Muscle layer of duodenum (tissue), 2 donors: ENCODE data around the gene MYO3B.

Experiments used
- H3K27ac ChIP-seq: one replicate; pipeline ENCODE4 v1.7.0; 2013; ENCODE audit warnings: mild to moderate bottlenecking, low read length
- H3K27me3 ChIP-seq: one replicate; pipeline ENCODE4 v1.7.0; 2013; ENCODE audit warnings: low read depth, mild to moderate bottlenecking, control low read depth, low read length
- H3K36me3 ChIP-seq, 2 donors: one replicate each; pipeline ENCODE4 v1.7.0; 2013; ENCODE audit warnings: low read length in 2 of 2, control low read depth in 1 of 2, mild to moderate bottlenecking in 1 of 2; ENCODE audit not compliant: insufficient read depth in 2 of 2, control insufficient read depth in 1 of 2
- H3K4me1 ChIP-seq, 2 donors: one replicate each; pipeline ENCODE4 v1.7.0; 2013; ENCODE audit warnings: low read length in 2 of 2, mild to moderate bottlenecking in 2 of 2, control low read depth in 1 of 2, moderate library complexity in 1 of 2; ENCODE audit not compliant: insufficient read depth in 2 of 2, control insufficient read depth in 1 of 2
- H3K4me3 ChIP-seq, 2 donors: one replicate each; pipeline ENCODE4 v1.7.0; 2013; ENCODE audit warnings: low read length in 2 of 2, low read depth in 1 of 2, mild to moderate bottlenecking in 1 of 2
- H3K9me3 ChIP-seq, 2 donors: one replicate each; pipeline ENCODE4 v1.7.0; 2013; ENCODE audit warnings: low read length in 2 of 2, control low read depth in 1 of 2, mild to moderate bottlenecking in 1 of 2; ENCODE audit not compliant: control insufficient read depth in 1 of 2
- donor health status: healthy.

The MYO3B gene

DNA sequence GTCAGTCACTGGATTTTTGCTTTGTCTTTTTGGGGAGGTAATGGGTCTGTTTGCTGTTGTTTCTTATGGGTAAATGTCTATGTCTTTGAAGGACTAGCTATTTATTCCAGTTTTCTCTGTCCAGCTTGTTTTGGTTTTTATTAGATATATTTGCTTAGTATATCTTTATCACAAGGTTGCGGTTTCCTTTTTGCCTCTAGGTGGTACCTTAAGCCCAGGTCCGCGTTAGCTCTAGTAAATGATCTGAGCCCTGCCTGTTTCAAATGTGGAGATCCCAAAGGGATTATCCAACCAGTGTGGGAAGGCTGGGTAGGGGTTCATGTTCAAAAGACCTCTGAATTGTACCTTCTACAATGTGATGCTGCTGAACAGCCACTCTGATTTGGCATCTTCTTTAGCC lies 114.5 kb downstream of the MYO3B start:
- no peaks in the 10 kb centered on the region for H3K36me3 ChIP-seq
- no peak overlapping the region for H3K27ac ChIP-seq
- H3K9me3 ChIP-seq = peaks cover 0 to 7% of the 10 kb centered on the region in 2 donors
- H3K4me1 ChIP-seq = no peaks in the 10 kb centered on the region
- no peaks in the 10 kb centered on the region for H3K27me3 ChIP-seq
- no peak overlapping the region for H3K4me3 ChIP-seq

- H3K4me1 ChIP-seq = no peaks in the 10 kb centered on the region
- peaks cover 0 to 7% of the 10 kb centered on the region in 2 donors for H3K9me3 ChIP-seq
- no peak overlapping the region for H3K27ac ChIP-seq
- no peak overlapping the region for H3K4me3 ChIP-seq
- no peaks in the 10 kb centered on the region for H3K36me3 ChIP-seq
- H3K27me3 ChIP-seq = no peaks in the 10 kb centered on the region
Observed at GRCh38 chr2:170297496-170297895, 119.5 kb downstream of the MYO3B start.

DNA sequence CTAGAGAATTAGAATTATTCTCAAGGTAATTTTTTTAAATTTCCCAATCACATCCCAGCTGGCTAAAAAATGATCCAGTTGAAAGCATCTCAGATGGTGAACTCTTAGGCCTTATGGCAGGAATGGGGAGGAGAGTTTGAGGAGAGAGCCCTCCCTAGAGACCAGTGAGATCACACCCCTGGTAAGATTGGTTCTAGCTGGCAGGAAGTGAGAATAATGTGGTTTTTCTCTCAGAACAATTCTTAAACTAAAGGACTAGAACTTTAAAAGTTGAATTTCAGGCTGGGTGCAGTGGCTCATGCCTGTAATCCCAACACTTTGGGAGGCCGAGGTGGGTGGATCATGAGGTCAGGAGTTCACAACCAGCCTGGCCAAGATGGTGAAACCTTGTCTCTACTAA lies 120.2 kb downstream of the MYO3B start:
- no peak overlapping the region for H3K4me3 ChIP-seq
- H3K36me3 ChIP-seq = no peaks in the 10 kb centered on the region
- peaks cover 0 to 4% of the 10 kb centered on the region in 2 donors for H3K9me3 ChIP-seq
- no peaks in the 10 kb centered on the region for H3K27me3 ChIP-seq
- H3K27ac ChIP-seq = no peak overlapping the region
- H3K4me1 ChIP-seq = no peaks in the 10 kb centered on the region

- H3K4me1 ChIP-seq = no peaks in the 10 kb centered on the region
- no peaks in the 10 kb centered on the region for H3K36me3 ChIP-seq
- peaks cover 0 to 4% of the 10 kb centered on the region in 2 donors for H3K9me3 ChIP-seq
- H3K27me3 ChIP-seq = no peaks in the 10 kb centered on the region
- H3K27ac ChIP-seq = no peak overlapping the region
- no peak overlapping the region for H3K4me3 ChIP-seq
Observed at GRCh38 chr2:170298861-170299429, 121.0 kb downstream of the MYO3B start.

GRCh38 chr2:170300993-170301392 lies 123.0 kb downstream of the MYO3B start:
- Histone ChIP-seq H3K4me1 (no peaks in the 10 kb centered on the region), H3K9me3 (peaks cover 0 to 3% of the 10 kb centered on the region in 2 donors), H3K27me3 (no peaks in the 10 kb centered on the region), H3K36me3 (no peaks in the 10 kb centered on the region), H3K4me3 (no peak overlapping the region), H3K27ac (no peak overlapping the region)

DNA sequence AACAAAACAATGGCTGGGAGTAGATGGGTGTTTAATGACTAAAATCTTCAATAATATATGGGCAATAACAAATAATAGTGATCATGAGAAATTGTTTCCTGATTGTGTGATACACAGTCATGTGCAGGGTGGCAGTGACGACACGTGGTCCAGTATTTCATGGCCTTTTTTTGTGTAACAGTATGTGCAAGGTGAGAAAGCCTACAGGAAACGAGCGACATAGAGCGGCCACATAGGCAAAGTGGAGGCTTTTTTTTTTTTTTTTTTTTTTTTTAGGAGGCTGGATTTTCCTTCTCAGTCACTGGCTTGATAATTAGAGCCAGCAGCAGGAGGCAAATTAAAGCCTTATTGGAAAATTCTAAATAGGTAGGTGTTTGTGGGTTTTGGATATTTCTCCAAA lies 123.7 kb downstream of the MYO3B start:
- no peaks in the 10 kb centered on the region for H3K27me3 ChIP-seq
- no peak overlapping the region for H3K27ac ChIP-seq
- no peaks in the 10 kb centered on the region for H3K9me3 ChIP-seq
- H3K36me3 ChIP-seq = no peaks in the 10 kb centered on the region
- H3K4me1 ChIP-seq = no peaks in the 10 kb centered on the region
- H3K4me3 ChIP-seq = no peak overlapping the region

DNA sequence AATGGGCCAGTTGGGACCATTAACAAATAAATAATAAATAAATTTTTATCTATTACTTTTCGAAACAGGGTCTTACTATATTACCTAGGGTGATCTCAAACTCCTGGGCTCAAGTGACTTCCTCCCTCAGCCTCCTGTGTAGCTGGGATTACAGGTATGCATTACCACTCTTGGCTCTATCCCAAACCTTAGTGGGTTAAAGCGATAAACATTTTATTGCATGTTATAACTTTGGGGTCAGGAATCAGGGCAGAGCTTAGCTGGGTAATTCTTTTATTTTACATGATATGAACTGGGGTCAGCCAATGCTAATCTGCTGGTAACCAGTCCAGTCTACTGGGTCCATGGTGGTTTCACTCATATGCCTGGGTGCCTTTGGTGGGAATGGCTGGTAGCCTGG lies 127.8 kb downstream of the MYO3B start:
- H3K36me3 ChIP-seq = no peaks in the 10 kb centered on the region
- H3K27me3 ChIP-seq = no peaks in the 10 kb centered on the region
- no peaks in the 10 kb centered on the region for H3K4me1 ChIP-seq
- no peak overlapping the region for H3K27ac ChIP-seq
- H3K4me3 ChIP-seq = no peak overlapping the region
- H3K9me3 ChIP-seq = no peaks in the 10 kb centered on the region

DNA sequence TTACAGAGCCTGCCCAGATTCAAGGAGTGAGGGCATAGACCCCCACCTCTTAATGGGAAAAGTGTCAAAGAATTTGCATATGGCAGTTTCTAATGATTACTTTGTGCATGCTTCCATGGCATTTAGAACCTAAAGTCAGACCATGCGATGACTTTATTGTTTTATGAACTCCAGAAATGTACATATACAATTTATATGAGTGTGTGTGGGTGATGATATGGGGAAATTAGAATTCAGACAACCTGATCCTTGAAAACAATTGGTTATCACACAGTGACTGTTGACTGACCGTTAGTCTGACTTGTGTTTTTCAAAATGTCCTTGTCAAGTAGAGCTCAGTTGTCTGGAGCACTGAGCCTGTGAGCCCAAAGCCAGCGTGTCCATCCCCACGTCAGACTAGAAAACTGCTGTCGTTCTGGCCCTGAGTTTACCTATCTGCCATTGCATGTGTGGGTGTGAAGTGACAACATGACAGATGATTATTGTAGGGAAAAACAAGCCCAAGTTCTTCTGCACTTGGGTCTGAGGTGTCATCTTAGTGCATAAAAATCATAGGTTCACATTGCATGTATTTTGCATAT lies 128.4 kb downstream of the MYO3B start:
- Histone ChIP-seq H3K27ac (no peak overlapping the region), H3K9me3 (no peaks in the 10 kb centered on the region), H3K4me3 (no peak overlapping the region), H3K36me3 (no peaks in the 10 kb centered on the region), H3K4me1 (no peaks in the 10 kb centered on the region), H3K27me3 (no peaks in the 10 kb centered on the region)

- H3K4me3 ChIP-seq = no peak overlapping the region
- H3K36me3 ChIP-seq = no peaks in the 10 kb centered on the region
- no peak overlapping the region for H3K27ac ChIP-seq
- H3K27me3 ChIP-seq = no peaks in the 10 kb centered on the region
- H3K4me1 ChIP-seq = no peaks in the 10 kb centered on the region
- H3K9me3 ChIP-seq = no peaks in the 10 kb centered on the region
Observed at GRCh38 chr2:170307052-170307451, 129.1 kb downstream of the MYO3B start.

- Histone ChIP-seq H3K27ac (no peak overlapping the region), H3K9me3 (no peaks in the 10 kb centered on the region), H3K36me3 (no peaks in the 10 kb centered on the region), H3K27me3 (no peaks in the 10 kb centered on the region), H3K4me1 (no peaks in the 10 kb centered on the region), H3K4me3 (no peak overlapping the region)
Observed at GRCh38 chr2:170307555-170308351, 129.8 kb downstream of the MYO3B start.

GRCh38 chr2:170310876-170311502 lies 133.0 kb downstream of the MYO3B start:
- H3K4me1 ChIP-seq = no peaks in the 10 kb centered on the region
- H3K4me3 ChIP-seq = no peak overlapping the region
- no peaks in the 10 kb centered on the region for H3K36me3 ChIP-seq
- H3K9me3 ChIP-seq = no peaks in the 10 kb centered on the region
- no peaks in the 10 kb centered on the region for H3K27me3 ChIP-seq
- no peak overlapping the region for H3K27ac ChIP-seq
